Astrocyte of the cerebellum (primary cell): ENCODE results near the gene RNF167.

Experiments
- DNase-seq: peaks from one replicate; pipeline ENCODE4 v3.0.0-alpha.2; 2011; ENCODE audit warnings: low read depth
- H3K4me3 ChIP-seq: 2 replicates; pipeline ENCODE4 v1.5.1; 2011; ENCODE audit warnings: mild to moderate bottlenecking, low read depth, low read length, moderate library complexity
- CTCF ChIP-seq: IDR thresholded peaks from 2 replicates; pipeline ENCODE4 v1.5.1; 2012; ENCODE audit warnings: low read length, low read depth, moderate library complexity, mild to moderate bottlenecking; ENCODE audit errors: missing control alignments
- in situ Hi-C: cut with HindIII; loops from 2 replicates; pipeline ENCODE4 v1.10.0; 2017; ENCODE audit warnings: low sequenced_read_pairs

Gene RNF167

DNA sequence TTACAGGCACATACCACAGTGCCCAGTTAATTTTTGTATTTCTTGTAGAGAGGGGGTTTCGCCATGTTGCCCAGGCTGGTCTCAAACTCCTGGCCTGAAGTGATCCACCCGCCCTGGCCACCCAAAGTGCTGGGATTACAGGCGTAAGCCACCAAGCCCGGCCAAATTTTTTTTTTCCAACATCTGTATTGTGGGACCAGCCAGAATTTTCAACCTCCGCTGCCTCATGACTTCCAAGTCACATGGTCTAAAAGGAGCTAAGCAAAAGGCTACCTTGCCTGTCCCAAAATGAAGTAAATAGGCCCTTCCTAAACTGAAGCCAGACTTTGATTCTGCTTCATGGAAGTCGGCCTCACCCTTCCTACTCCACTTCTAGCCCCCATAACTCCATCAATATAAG, 31.8 kb downstream of the RNF167 start:
- H3K4me3 ChIP-seq: no peak overlapping the region
- no peak for DNase-seq
- in situ Hi-C loops: no loop called here
- TF ChIP-seq CTCF: no peak

- no peak overlapping the region for H3K4me3 ChIP-seq
- DNase-seq: no peak
- in situ Hi-C loops: no loop called here
- no peak for TF ChIP-seq CTCF
Measured at GRCh38 chr17:4972322-4972721, 32.3 kb downstream of the RNF167 start.

DNA sequence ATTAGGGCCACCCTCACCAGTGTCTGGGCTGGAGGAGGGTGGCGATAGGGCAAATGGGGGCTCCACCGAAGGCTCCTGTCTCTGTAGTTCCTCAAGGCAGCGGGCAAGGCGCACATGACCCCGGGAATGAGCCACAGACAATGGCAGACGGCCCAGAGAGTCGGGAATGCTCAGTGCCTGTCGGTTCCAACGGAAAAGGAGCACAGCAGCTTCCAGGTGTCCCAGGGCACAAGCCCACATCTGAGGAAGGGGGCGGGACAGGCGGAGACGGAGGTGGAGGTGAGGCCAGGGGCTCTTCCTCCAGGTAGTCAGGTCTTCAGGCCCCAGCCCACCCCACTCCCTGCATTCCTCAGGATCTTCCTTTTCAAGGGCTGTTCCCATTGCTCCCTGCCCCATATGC, 32.7 kb downstream of the RNF167 start:
- DNase-seq: no peak
- H3K4me3 ChIP-seq: no peak overlapping the region
- no peak for TF ChIP-seq CTCF
- in situ Hi-C loops: no loop called here

DNA sequence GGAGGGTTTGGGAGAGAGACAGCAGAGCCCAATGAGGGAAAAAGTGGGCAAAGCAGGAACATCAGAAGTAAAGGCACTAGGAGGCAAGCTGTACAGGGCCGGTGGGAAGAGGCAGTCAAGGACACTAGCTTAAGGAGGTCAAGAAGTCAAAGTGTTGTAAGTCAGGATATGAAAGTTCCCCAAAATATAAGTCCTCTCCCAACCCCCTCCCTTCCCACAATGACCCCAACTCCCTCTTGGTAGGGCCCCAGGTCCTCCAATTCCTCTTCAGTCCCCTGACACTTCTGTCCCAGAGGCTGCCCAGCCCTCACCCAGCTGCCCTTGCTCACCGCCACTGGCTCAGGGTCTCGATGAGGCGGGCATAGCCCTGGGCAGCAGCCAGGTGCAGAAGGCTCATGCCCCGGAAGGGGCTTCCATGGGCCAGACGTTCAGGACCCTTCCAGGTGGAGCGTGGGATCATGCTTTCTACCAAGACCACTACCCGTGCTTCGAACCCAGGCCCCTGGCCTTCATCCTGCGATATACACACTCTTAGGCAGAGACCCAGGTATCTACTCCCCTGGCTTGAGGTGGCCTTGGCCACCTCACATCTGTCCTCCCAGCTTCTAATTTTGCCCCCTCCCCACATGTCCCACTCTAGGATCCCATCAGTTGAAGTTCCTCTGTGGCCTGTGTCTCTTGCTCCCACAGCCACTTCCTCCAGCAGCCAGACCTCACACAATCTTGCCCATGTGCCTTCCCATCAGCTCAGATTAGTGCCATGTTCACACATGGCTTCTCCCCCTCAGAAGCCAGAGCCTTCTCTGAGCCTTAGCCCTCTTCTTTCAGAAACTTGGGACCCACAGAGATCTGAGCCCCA, 33.4 kb downstream of the RNF167 start:
- no peak overlapping the region for H3K4me3 ChIP-seq
- in situ Hi-C loops: no loop called here
- no peak for DNase-seq
- no peak for TF ChIP-seq CTCF

DNA sequence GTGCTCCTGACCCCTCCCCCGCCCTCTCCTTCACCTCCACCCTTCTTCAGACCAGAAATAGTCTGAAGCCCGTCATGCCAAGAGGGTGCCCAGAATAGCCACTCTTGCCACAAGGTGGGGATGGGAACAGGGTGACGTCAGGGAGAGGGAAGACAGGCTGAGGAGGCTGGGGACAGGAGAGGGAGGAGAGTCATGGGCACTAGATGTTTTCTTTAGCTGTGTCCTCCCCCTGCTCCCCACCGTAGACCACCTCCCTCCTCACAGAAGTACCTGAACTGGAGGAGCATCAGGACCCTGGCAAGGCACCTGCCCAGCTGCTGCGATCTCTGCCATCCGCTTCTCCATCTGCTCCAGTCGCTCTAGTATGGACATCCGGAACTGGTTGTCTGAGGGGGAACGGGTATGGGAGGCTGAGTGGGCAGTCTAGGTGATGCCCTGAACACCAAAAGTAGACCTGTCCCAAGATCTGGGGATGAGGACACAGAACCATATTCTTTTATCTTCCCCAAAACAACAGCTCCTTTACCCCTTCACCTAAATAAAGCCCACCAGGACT, 34.1 kb downstream of the RNF167 start:
- TF ChIP-seq CTCF: no peak
- no peak overlapping the region for H3K4me3 ChIP-seq
- DNase-seq: no peak
- in situ Hi-C loops: no loop called here

- H3K4me3 ChIP-seq: no peak overlapping the region
- in situ Hi-C loops: no loop called here
- no peak for TF ChIP-seq CTCF
- no peak for DNase-seq
Measured at GRCh38 chr17:4978726-4979125, 38.7 kb downstream of the RNF167 start.
